K562 (cell line): ENCODE data around the gene HUS1. TPM values are rescaled to one million over a fixed set of nuclear protein-coding genes. Genes with fewer than 3 reads are reported as not detected.

Experiments
- FOS ChIP-seq: IDR thresholded peaks from 3 replicates; pipeline ENCODE4 v1.6.1; 2011; ENCODE audit not compliant: insufficient read length; ENCODE audit errors: extremely low read depth
- POLR2G ChIP-seq: fragments of 200-400 bp; formaldehyde crosslinking; IDR thresholded peaks from 2 replicates; pipeline ENCODE4 v1.6.1; 2017; ENCODE audit warnings: low read depth, mild to moderate bottlenecking, antibody characterized with exemption, low read length, moderate library complexity
- RAD51 ChIP-seq: fragments of 450-650 bp; IDR thresholded peaks from 2 replicates; pipeline ENCODE4 v1.7.1; 2016; ENCODE audit warnings: low read depth, mild to moderate bottlenecking, borderline replicate concordance
- polyA plus RNA-seq, 8 experiments: library from polyadenylated mRNA; depleted of rRNA in 4 of 8; stranded (reverse) in 5 of 8; unstranded in 3 of 8; fragments of >200 nt; fragmentation: Nextera tagmentation in 2 of 8; fragmentation: Illumina TruSeq in 1 of 8; extraction: Ambion mirVana in 2 of 8; extraction: Trizol in 1 of 8; gene quantifications; 2 replicates each; pipeline versions ENCODE4 v1.2.1 to v1.2.3, GENCODE V29; 2011 to 2014; ENCODE audit warnings: inconsistent platforms in 1 of 8, missing spikeins in 1 of 8
- total RNA-seq, 7 experiments: library from RNA; depleted of rRNA in 6 of 7; stranded (reverse); fragments of >200 nt in 6 of 7; fragmentation: Illumina TruSeq in 2 of 7; extraction: Trizol in 2 of 7; gene quantifications; 2 replicates each; pipeline versions ENCODE4 v1.2.1 to v1.2.3, GENCODE V29; 2011 to 2021; ENCODE audit warnings: low replicate concordance in 1 of 7
- TF ChIP-seq, protein P1 (sequence below): IDR thresholded peaks from 2 replicates; pipeline ENCODE4 v1.6.1; 2011; ENCODE audit warnings: borderline replicate concordance, low read depth, mild to moderate bottlenecking, moderate library complexity, low read length; ENCODE audit not compliant: insufficient read depth, poor library complexity, severe bottlenecking
- TF ChIP-seq, protein P2 (sequence below): fragments of 450-650 bp; conservative IDR thresholded peaks from 2 replicates; pipeline ENCODE4 v1.6.1; 2016; ENCODE audit warnings: missing genetic modification characterization, low read depth, mild to moderate bottlenecking, control low read depth, missing compliant biosample characterization
- TF ChIP-seq, protein P3 (sequence below): sonication (generic); formaldehyde crosslinking; IDR thresholded peaks from 2 replicates; pipeline ENCODE4 v1.4.0; 2020; ENCODE audit warnings: mild to moderate bottlenecking, missing genetic modification reagents
- TF ChIP-seq, protein P4 (sequence below): IDR thresholded peaks from 3 replicates; pipeline ENCODE4 v1.6.1; 2011; ENCODE audit warnings: borderline replicate concordance, mild to moderate bottlenecking, moderate library complexity; ENCODE audit not compliant: insufficient read length; ENCODE audit errors: extremely low read depth
- TF ChIP-seq, protein P5 (sequence below): fragments of 250-450 bp; sonication (Bioruptor Pico); IDR thresholded peaks from 2 replicates; pipeline ENCODE4 v1.4.0; 2020; ENCODE audit warnings: borderline replicate concordance

Gene HUS1
- total and polyA plus RNA-seq, 9 of the 15 experiments (the other 6 are each of a cell fraction or from before 2014, with no cell fraction given): 11.5 to 27.0 (median 16.5) TPM

DNA sequence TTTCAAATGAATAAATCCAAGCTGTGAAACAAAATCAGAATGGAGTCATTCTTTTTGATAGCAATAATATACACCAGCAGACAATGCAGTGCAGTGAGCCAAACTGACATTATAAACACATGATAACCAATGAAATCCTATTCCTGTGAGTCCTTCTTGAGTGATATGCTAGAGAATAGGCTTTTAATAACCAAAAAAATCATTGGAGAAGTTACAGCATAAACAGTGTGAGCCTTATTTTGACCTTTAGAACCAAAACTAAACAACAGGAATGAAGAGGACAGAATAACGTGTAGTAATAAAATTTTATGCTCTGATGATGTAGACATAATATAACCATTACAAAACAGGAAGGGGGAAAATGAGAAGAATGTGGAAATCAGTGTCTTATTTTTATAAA is 8.7 kb downstream of the HUS1 start (continued):
- TF ChIP-seq POLR2G: no peak
- TF ChIP-seq, protein P1, sequence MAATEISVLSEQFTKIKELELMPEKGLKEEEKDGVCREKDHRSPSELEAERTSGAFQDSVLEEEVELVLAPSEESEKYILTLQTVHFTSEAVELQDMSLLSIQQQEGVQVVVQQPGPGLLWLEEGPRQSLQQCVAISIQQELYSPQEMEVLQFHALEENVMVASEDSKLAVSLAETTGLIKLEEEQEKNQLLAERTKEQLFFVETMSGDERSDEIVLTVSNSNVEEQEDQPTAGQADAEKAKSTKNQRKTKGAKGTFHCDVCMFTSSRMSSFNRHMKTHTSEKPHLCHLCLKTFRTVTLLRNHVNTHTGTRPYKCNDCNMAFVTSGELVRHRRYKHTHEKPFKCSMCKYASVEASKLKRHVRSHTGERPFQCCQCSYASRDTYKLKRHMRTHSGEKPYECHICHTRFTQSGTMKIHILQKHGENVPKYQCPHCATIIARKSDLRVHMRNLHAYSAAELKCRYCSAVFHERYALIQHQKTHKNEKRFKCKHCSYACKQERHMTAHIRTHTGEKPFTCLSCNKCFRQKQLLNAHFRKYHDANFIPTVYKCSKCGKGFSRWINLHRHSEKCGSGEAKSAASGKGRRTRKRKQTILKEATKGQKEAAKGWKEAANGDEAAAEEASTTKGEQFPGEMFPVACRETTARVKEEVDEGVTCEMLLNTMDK: no peak
- TF ChIP-seq, protein P2, sequence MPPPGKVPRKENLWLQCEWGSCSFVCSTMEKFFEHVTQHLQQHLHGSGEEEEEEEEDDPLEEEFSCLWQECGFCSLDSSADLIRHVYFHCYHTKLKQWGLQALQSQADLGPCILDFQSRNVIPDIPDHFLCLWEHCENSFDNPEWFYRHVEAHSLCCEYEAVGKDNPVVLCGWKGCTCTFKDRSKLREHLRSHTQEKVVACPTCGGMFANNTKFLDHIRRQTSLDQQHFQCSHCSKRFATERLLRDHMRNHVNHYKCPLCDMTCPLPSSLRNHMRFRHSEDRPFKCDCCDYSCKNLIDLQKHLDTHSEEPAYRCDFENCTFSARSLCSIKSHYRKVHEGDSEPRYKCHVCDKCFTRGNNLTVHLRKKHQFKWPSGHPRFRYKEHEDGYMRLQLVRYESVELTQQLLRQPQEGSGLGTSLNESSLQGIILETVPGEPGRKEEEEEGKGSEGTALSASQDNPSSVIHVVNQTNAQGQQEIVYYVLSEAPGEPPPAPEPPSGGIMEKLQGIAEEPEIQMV (tag): no peak
- no peak for TF ChIP-seq RAD51
- TF ChIP-seq FOS: no peak
- TF ChIP-seq, protein P3, sequence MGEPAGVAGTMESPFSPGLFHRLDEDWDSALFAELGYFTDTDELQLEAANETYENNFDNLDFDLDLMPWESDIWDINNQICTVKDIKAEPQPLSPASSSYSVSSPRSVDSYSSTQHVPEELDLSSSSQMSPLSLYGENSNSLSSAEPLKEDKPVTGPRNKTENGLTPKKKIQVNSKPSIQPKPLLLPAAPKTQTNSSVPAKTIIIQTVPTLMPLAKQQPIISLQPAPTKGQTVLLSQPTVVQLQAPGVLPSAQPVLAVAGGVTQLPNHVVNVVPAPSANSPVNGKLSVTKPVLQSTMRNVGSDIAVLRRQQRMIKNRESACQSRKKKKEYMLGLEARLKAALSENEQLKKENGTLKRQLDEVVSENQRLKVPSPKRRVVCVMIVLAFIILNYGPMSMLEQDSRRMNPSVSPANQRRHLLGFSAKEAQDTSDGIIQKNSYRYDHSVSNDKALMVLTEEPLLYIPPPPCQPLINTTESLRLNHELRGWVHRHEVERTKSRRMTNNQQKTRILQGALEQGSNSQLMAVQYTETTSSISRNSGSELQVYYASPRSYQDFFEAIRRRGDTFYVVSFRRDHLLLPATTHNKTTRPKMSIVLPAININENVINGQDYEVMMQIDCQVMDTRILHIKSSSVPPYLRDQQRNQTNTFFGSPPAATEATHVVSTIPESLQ (CRISPR knock-in tag): no peak
- TF ChIP-seq, protein P4, sequence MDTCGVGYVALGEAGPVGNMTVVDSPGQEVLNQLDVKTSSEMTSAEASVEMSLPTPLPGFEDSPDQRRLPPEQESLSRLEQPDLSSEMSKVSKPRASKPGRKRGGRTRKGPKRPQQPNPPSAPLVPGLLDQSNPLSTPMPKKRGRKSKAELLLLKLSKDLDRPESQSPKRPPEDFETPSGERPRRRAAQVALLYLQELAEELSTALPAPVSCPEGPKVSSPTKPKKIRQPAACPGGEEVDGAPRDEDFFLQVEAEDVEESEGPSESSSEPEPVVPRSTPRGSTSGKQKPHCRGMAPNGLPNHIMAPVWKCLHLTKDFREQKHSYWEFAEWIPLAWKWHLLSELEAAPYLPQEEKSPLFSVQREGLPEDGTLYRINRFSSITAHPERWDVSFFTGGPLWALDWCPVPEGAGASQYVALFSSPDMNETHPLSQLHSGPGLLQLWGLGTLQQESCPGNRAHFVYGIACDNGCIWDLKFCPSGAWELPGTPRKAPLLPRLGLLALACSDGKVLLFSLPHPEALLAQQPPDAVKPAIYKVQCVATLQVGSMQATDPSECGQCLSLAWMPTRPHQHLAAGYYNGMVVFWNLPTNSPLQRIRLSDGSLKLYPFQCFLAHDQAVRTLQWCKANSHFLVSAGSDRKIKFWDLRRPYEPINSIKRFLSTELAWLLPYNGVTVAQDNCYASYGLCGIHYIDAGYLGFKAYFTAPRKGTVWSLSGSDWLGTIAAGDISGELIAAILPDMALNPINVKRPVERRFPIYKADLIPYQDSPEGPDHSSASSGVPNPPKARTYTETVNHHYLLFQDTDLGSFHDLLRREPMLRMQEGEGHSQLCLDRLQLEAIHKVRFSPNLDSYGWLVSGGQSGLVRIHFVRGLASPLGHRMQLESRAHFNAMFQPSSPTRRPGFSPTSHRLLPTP: no peak
- TF ChIP-seq, protein P5, sequence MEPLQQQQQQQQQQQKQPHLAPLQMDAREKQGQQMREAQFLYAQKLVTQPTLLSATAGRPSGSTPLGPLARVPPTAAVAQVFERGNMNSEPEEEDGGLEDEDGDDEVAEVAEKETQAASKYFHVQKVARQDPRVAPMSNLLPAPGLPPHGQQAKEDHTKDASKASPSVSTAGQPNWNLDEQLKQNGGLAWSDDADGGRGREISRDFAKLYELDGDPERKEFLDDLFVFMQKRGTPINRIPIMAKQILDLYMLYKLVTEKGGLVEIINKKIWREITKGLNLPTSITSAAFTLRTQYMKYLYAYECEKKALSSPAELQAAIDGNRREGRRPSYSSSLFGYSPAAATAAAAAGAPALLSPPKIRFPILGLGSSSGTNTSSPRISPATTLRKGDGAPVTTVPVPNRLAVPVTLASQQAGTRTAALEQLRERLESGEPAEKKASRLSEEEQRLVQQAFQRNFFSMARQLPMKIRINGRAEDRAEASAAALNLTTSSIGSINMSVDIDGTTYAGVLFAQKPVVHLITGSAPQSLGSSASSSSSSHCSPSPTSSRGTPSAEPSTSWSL: no peak
